Activated T-cell treated with anti-CD3 and anti-CD28 coated beads, Interleukin-2, amount 50 U/mL, for 4 hours (primary cell): ENCODE results near the gene MIEN1. TPM values are rescaled to one million over a fixed set of nuclear protein-coding genes. Genes with fewer than 3 reads are reported as not detected.
"Not testable (repeated sequence)": the region's sequence is repeated elsewhere in the genome, so short reads cannot be mapped to it uniquely, and the experiment has no call there.

Source experiments
- ATAC-seq, 2 donors: fragments of 200-7000 bp; cut with Tn5 transposase; one replicate each; pipeline ENCODE4 v1.10.0; 2021
- DNase-seq: peaks from one replicate; pipeline ENCODE4 v3.0.0-alpha.2; 2020
- H3K27me3 Mint-ChIP-seq: one replicate; pipeline ENCODE4 v1.8.0; 2021; ENCODE audit warnings: low read depth, mixed read lengths
- H3K36me3 Mint-ChIP-seq: one replicate; pipeline ENCODE4 v1.8.0; 2022; ENCODE audit warnings: mixed read lengths; ENCODE audit not compliant: insufficient read depth
- H3K4me1 Mint-ChIP-seq: one replicate; pipeline ENCODE4 v1.8.0; 2021; ENCODE audit warnings: low read depth, mixed read lengths
- H3K4me3 Mint-ChIP-seq: one replicate; pipeline ENCODE4 v1.8.0; 2021; ENCODE audit warnings: mild to moderate bottlenecking, moderate library complexity, mixed read lengths
- H3K9me3 Mint-ChIP-seq: one replicate; pipeline ENCODE4 v1.8.0; 2021; ENCODE audit warnings: mixed read lengths
- total RNA-seq, 3 donors: library from RNA; stranded (reverse); gene quantifications; one replicate each; pipeline ENCODE4 v1.2.1, GENCODE V29; 2021

MIEN1 gene
- 10 to 100 TPM; 43.2 to 48.6 (median 45.7) TPM for total RNA-seq

DNA sequence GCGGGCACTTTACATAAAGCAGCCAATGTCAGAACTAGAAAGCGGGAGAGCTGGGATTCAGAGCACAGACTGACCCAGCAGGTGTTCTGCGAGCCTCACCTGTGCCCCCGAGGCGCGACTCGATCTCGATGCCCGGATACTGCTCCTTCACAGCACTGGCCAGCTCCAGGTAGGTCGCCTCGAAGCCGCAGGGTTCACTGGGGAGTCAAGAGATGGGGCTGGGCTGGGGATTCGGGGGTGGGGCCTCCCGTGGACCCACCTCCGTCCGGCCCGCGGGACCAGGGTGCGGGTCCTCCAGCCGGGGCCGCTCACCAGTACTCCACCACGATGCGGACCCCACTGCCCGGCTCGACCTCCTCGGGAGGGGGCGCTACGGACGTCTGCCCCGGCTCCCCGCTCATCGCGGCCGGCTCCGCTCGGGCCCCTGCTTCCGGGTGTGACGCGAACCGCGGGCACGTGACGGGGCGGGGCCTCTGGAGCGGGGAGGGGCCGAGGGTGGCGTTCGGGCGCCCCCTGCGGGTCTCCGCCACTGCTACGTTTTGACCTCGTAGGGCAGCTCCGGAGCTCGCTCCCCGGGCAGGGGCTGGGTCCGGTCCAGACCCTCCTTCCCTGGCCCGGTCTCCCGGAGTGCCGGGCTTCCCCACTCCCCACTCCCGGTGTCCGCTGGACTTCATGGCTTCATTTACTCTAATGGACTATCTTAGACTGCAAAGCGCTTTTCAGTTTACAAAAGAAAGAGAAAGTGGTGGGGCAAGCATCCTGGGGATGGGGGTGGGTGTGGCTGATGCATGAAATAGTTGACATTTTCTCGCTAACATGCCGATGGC lies at the start of gene MIEN1:
Gene MIEN1, minus strand, starts transcription at position 438 of the 827 bp plus-strand sequence. Its CDS starts 37 bp downstream, at position 401.
- Mint-ChIP-seq H3K36me3 (peaks cover 11% of the 10 kb centered on the region), H3K27me3 (no peaks in the 10 kb centered on the region), H3K4me3 (peak within 1 kb of the TSS; percentile 90), H3K9me3 (no peaks in the 10 kb centered on the region), H3K4me1 (peaks cover 18% of the 10 kb centered on the region)
- ATAC-seq = peak; percentile 93 to 96
- peak; percentile 94 for DNase-seq

- H3K27me3 Mint-ChIP-seq = no peaks in the 10 kb centered on the region
- no peaks in the 10 kb centered on the region for H3K9me3 Mint-ChIP-seq
- peaks cover 84% of the 10 kb centered on the region for H3K4me1 Mint-ChIP-seq
- DNase-seq (no peak), ATAC-seq (peak; percentile 79 to 84)
- H3K36me3 Mint-ChIP-seq = peaks cover 49% of the 10 kb centered on the region
- peak overlapping the region; percentile 87 for H3K4me3 Mint-ChIP-seq
Measured at GRCh38 chr17:39777534-39778365, 47.4 kb upstream of the MIEN1 start.

- Mint-ChIP-seq H3K27me3 (no peaks in the 10 kb centered on the region), H3K36me3 (peaks cover 50% of the 10 kb centered on the region), H3K9me3 (no peaks in the 10 kb centered on the region), H3K4me3 (peak overlapping the region; percentile 87), H3K4me1 (peaks cover 84% of the 10 kb centered on the region)
- ATAC-seq (peak; percentile 46 to 48), DNase-seq (no peak)
Measured at GRCh38 chr17:39776252-39776651, 45.9 kb upstream of the MIEN1 start.

DNA sequence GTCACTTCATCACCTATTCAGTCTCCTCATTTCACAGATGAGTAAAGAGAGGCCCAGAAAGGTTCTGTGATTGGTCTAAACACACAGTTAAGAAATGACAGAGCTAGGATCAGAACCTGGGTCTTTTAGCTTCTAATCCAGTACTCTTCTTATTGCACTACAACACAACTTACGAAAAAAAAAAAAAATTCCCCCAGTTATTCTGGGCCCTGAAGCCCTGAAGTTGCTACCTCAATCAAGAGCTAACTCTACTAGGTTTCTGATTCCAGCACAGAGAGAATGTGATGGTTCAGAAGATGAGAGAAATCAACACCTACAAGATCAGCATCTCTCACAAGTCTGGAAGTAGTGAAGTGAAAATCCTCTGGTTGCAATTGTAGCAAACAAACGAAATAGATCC lies 44.7 kb upstream of the MIEN1 start:
- peaks cover 50% of the 10 kb centered on the region for H3K36me3 Mint-ChIP-seq
- no peaks in the 10 kb centered on the region for H3K27me3 Mint-ChIP-seq
- DNase-seq (no peak), ATAC-seq (peak; percentile 1 to 11)
- H3K4me1 Mint-ChIP-seq = peaks cover 87% of the 10 kb centered on the region
- H3K9me3 Mint-ChIP-seq = no peaks in the 10 kb centered on the region
- H3K4me3 Mint-ChIP-seq = peak overlapping the region; percentile 87

DNA sequence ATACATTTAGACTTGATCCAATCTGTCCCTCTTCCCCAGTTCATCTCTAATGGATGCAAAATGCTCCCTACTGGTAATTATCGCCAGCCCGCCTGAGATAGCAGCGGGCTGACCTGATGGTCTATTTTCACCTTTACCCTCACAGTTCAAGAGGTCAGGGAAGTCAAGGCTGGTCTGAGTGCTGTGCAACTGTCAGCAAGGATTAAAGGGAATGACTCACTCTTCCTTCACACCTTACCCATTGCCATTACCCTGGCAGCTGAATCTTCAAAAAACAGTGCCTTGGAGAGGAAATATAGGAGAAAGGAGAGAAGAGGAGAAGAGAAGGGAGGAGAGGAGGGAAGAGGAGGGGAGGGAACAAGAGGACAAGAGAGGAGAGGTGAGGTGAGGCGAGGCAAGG lies 43.7 kb upstream of the MIEN1 start:
- H3K9me3 Mint-ChIP-seq = no peaks in the 10 kb centered on the region
- peak overlapping the region; percentile 68 for H3K4me3 Mint-ChIP-seq
- DNase-seq (no peak), ATAC-seq (no peak)
- H3K4me1 Mint-ChIP-seq = peaks cover 93% of the 10 kb centered on the region
- peaks cover 50% of the 10 kb centered on the region for H3K36me3 Mint-ChIP-seq
- H3K27me3 Mint-ChIP-seq = no peaks in the 10 kb centered on the region

DNA sequence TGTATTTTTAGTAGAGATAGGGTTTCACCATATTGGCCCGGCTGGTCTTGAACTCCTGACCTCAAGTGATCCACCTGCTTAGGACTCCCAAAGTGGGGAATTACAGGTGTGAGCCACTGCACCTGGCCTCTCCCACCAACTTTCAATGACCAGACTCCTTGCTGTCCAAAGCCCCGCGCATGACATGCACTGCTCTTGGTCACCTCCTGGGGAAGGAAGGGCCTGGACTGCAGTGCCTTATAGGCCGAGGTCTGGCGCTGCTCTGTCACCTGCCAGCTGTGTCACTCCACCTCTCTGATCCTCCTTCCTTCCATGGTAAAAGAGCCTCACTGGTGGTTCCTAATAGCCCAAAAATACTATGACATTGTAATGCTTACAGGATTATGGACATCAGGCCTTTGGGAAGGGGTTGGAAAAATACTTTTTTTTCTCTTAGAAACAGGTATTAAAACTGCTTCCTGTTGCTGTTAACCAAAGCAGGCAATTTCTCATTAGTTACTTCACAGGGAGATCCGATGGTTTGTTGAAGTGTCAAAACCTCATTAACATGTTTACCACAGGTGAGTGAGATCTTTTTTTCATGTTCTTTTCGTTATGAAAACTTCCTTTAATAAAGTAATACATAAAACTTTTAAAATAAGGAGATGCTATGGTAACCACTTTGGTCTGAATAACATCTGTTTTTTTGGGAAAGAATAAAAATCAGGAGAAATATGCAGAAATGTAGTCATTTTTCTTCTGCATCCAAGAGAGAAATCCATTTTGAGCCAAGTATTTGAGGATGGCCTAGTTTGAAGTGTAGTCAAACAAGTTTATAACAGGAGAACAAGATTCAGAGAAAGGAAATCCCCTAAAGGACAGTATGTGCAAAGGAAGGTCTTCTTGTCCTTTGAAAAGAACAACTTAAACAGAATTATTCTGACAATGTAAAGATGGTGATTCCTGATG lies 42.9 kb upstream of the MIEN1 start:
- ATAC-seq (no peak), DNase-seq (no peak)
- peaks cover 94% of the 10 kb centered on the region for H3K4me1 Mint-ChIP-seq
- H3K4me3 Mint-ChIP-seq = peak overlapping the region; percentile 64
- H3K9me3 Mint-ChIP-seq = no peaks in the 10 kb centered on the region
- H3K36me3 Mint-ChIP-seq = peaks cover 56% of the 10 kb centered on the region
- H3K27me3 Mint-ChIP-seq = no peaks in the 10 kb centered on the region

DNA sequence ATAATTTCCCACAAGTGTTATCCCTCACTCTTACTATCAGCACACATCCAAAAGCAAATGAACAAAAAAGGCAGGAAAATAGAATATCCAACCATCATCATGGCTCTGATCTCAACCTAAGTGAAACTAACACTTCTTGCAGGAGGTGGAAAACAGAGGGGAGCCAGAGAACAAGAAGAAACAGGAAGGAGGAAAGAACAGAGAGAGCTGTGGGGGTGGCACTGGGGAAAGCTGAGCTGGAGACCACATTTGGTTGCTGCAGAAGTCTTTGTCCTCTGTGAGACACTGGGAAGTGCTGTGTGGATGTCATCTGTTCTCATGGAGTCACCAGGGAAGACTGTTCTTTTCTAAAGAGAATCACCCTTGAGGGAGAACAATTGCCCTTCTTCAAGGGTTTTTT lies 42.1 kb upstream of the MIEN1 start:
- H3K27me3 Mint-ChIP-seq = no peaks in the 10 kb centered on the region
- no peaks in the 10 kb centered on the region for H3K9me3 Mint-ChIP-seq
- H3K4me1 Mint-ChIP-seq = peaks cover 93% of the 10 kb centered on the region
- H3K4me3 Mint-ChIP-seq = peak overlapping the region; percentile 69
- ATAC-seq = no peak
- peaks cover 56% of the 10 kb centered on the region for H3K36me3 Mint-ChIP-seq
- DNase-seq = no peak

GRCh38 chr17:39769974-39770587 lies 39.7 kb upstream of the MIEN1 start:
- Mint-ChIP-seq H3K4me3 (peak overlapping the region; percentile 42), H3K9me3 (no peaks in the 10 kb centered on the region), H3K4me1 (peaks cover 98% of the 10 kb centered on the region), H3K27me3 (no peaks in the 10 kb centered on the region), H3K36me3 (peaks cover 66% of the 10 kb centered on the region)
- DNase-seq (peak; percentile 56), ATAC-seq (peak; percentile 79 to 81)

DNA sequence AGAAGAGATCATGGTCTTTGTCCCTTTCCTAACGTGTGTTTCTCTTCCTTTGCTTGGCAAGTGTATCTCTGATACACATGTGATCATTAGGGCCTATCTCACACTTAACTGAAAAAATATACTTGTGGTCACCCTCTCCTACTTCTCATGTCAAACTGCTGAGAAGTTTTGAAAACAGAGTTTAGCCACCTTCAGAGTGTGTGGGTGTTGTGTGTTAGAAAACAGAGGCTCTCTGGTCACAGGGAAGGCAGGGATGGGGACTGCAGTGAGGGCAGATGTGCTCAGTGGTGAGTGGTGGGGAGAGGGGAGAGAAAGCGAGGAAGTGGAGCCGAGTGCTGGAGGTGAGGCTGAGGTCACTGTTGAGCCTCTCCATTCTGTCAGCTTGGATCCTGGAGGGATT lies 36.8 kb upstream of the MIEN1 start:
- Mint-ChIP-seq H3K27me3 (no peaks in the 10 kb centered on the region), H3K9me3 (no peaks in the 10 kb centered on the region)
- ATAC-seq = no peak

GRCh38 chr17:39765766-39766165 lies 35.4 kb upstream of the MIEN1 start:
- H3K4me1 Mint-ChIP-seq = peaks cover 82% of the 10 kb centered on the region
- no peak overlapping the region for H3K4me3 Mint-ChIP-seq
- H3K36me3 Mint-ChIP-seq = peaks cover 59% of the 10 kb centered on the region

More for the DNA sequence above, 36.8 kb upstream of the MIEN1 start:
- DNase-seq = no peak
- Mint-ChIP-seq H3K4me1 (peaks cover 88% of the 10 kb centered on the region), H3K36me3 (peaks cover 67% of the 10 kb centered on the region), H3K4me3 (peak overlapping the region; percentile 20)

DNA sequence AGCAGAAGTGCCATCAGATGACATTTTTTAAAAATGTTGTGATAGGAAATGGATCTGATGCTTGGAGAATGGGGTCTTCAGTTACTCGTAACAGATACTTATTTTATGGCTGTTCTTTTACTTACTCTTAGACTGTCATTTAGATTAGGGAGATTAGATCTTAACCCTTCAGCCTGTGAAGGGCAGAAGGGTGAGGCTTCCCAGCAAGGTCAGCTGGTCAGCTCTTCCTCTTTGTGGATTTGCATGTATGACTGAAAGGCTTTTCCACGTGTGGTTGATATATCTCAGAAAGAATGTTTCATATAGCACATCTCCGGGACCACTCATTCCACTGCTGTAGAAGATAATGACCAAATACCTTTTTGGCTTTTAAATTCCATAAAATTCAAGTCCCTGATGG lies 34.8 kb upstream of the MIEN1 start:
- DNase-seq (no peak), ATAC-seq (no peak)
- Mint-ChIP-seq H3K4me3 (no peak overlapping the region), H3K27me3 (no peaks in the 10 kb centered on the region), H3K9me3 (no peaks in the 10 kb centered on the region), H3K4me1 (peaks cover 78% of the 10 kb centered on the region), H3K36me3 (peaks cover 59% of the 10 kb centered on the region)

More at GRCh38 chr17:39765766-39766165, 35.4 kb upstream of the MIEN1 start:
- H3K9me3 Mint-ChIP-seq = no peaks in the 10 kb centered on the region
- no peaks in the 10 kb centered on the region for H3K27me3 Mint-ChIP-seq
- ATAC-seq = no peak
- DNase-seq = no peak

DNA sequence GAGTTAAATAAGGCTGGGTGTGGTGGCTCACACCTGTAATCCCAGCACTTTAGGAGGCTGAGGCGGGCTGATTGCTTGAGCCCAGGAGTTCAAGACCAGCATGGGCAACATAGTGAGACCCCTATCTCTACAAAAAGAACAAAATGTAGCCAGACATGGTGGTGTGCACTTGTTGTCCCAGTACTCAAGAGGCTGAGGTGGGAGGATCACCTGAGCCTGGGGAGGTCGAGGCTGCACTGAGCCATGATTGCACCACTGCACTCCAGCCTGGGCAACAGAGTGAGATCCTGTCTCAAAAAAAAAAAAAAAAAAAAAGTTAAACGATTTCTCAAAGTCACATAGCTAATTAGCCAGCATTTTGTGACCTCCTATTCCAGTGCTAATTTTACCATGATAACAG lies 33.8 kb upstream of the MIEN1 start:
- DNase-seq, H3K4me3 Mint-ChIP-seq, ATAC-seq, H3K27me3 Mint-ChIP-seq, H3K9me3 Mint-ChIP-seq: not testable (repeated sequence)
- H3K4me1 Mint-ChIP-seq = peaks cover 77% of the 10 kb centered on the region
- H3K36me3 Mint-ChIP-seq = peaks cover 58% of the 10 kb centered on the region

- Mint-ChIP-seq H3K4me1 (peaks cover 77% of the 10 kb centered on the region), H3K36me3 (peaks cover 55% of the 10 kb centered on the region), H3K9me3 (no peaks in the 10 kb centered on the region), H3K27me3 (no peaks in the 10 kb centered on the region), H3K4me3 (no peak overlapping the region)
- no peak for DNase-seq
- ATAC-seq = no peak
Measured at GRCh38 chr17:39763051-39763820, 32.9 kb upstream of the MIEN1 start.
